Endothelial cell of umbilical vein (primary cell): ENCODE results near the gene CACNA1F. TPM values are rescaled to one million over a fixed set of nuclear protein-coding genes. Genes with fewer than 3 reads are reported as not detected.
A peak's percentile ranks its signal among the peaks of the same experiment; 100 is the strongest.

Source experiments
- BruUV-seq: library from RNA; stranded (reverse); fragments of 400-500 nt; replicated peaks from 2 replicates; lab custom pipeline; 2021; lab: Mats Ljungman, UMichigan
- CTCF ChIA-PET: fragments of 300-600, 350-600 bp; sonication (Branson Sonifier 250); formaldehyde crosslinking; loops from one replicate; lab custom pipeline; 2021; ENCODE audit warnings: antibody characterized with exemption, inconsistent platforms; lab: Charles Lee
- POLR2A ChIA-PET: fragments of 300-600, 350-600 bp; sonication (Branson Sonifier 250); formaldehyde crosslinking; loops from one replicate; lab custom pipeline; 2021; ENCODE audit warnings: antibody characterized with exemption, inconsistent platforms; lab: Charles Lee
- DNase-seq: peaks from one replicate; pipeline ENCODE4 v3.0.0-alpha.2; 2011; ENCODE audit warnings: low read depth, low spot score
- FAIRE-seq: peaks from 2 replicates; lab custom pipeline; 2011; peaks lifted over from hg19 to GRCh38; lab: Jason Lieb, UNC
- H2AFZ ChIP-seq: 2 replicates; pipeline ENCODE4 v1.6.0; 2012; ENCODE audit warnings: low read depth, low read length, control low read depth, inconsistent platforms
- H3K27ac ChIP-seq: 2 replicates; pipeline ENCODE4 v1.5.1; 2011; ENCODE audit warnings: low read depth, mild to moderate bottlenecking, control low read depth, low read length, moderate library complexity; ENCODE audit not compliant: insufficient read depth
- H3K27me3 ChIP-seq, 2 experiments: 2 replicates each; pipeline versions ENCODE4 v1.6.0 to v1.6.1; 2011; ENCODE audit warnings: low read length in 2 of 2, mixed read lengths in 1 of 2; ENCODE audit not compliant: control insufficient read depth in 2 of 2, insufficient read depth in 2 of 2
- H3K36me3 ChIP-seq, 2 experiments: 2 replicates in 1 of 2; 3 replicates in 1 of 2; pipeline ENCODE4 v1.5.1; 2011; ENCODE audit warnings: low read length in 2 of 2, mild to moderate bottlenecking in 1 of 2, moderate library complexity in 1 of 2; ENCODE audit not compliant: control insufficient read depth in 2 of 2, insufficient read depth in 2 of 2; ENCODE audit errors: extremely low read depth in 1 of 2
- H3K4me1 ChIP-seq: 3 replicates; pipeline ENCODE4 v1.5.1; 2011; ENCODE audit warnings: mild to moderate bottlenecking, low read length; ENCODE audit not compliant: control insufficient read depth, insufficient read depth; ENCODE audit errors: extremely low read depth
- H3K4me2 ChIP-seq: 2 replicates; pipeline ENCODE4 v1.6.1; 2011; ENCODE audit warnings: low read length, control low read depth, mixed read lengths; ENCODE audit not compliant: insufficient read depth
- H3K4me3 ChIP-seq, 3 experiments: fragments of 200-600 bp in 1 of 3; sonication (generic), shearing (Covaris generic) in 1 of 3; replicated peaks in 1 of 3; 2 replicates each; pipeline ENCODE4 v1.5.1; 2011 to 2016; ENCODE audit warnings: control low read depth in 3 of 3, low read length in 3 of 3, mild to moderate bottlenecking in 2 of 3, inconsistent platforms in 1 of 3, low read depth in 1 of 3, moderate library complexity in 1 of 3; ENCODE audit not compliant: insufficient read depth in 1 of 3
- H3K79me2 ChIP-seq: 2 replicates; pipeline ENCODE4 v1.6.0; 2012; ENCODE audit warnings: low read length, inconsistent platforms; ENCODE audit not compliant: control insufficient read depth, insufficient read depth
- H3K9ac ChIP-seq: replicated peaks from 2 replicates; pipeline ENCODE3; 2011; ENCODE audit warnings: low read length, control low read depth; ENCODE audit not compliant: insufficient read depth; ENCODE audit errors: extremely low read depth
- H3K9me1 ChIP-seq: replicated peaks from 3 replicates; pipeline ENCODE4 v1.6.0; 2011; ENCODE audit warnings: mild to moderate bottlenecking, low read length; ENCODE audit not compliant: control insufficient read depth, insufficient read depth; ENCODE audit errors: extremely low read depth
- H3K9me3 ChIP-seq: replicated peaks from 2 replicates; pipeline ENCODE4 v1.5.1; 2012; ENCODE audit warnings: low read length, inconsistent platforms; ENCODE audit not compliant: control insufficient read depth, insufficient read depth
- H4K20me1 ChIP-seq: replicated peaks from 2 replicates; pipeline ENCODE3; 2011; ENCODE audit warnings: mild to moderate bottlenecking, low read length; ENCODE audit not compliant: control insufficient read depth, insufficient read depth; ENCODE audit errors: extremely low read depth
- CTCF ChIP-seq, 2 donors: IDR thresholded peaks; 1 replicate in 1 of 2; 2 replicates in 1 of 2; pipeline ENCODE4 v1.5.1; 2011; ENCODE audit warnings: low read length in 2 of 2, mild to moderate bottlenecking in 2 of 2, moderate library complexity in 2 of 2, control low read depth in 1 of 2, inconsistent platforms in 1 of 2, low read depth in 1 of 2; ENCODE audit not compliant: insufficient read depth in 1 of 2; ENCODE audit errors: extremely low read depth in 1 of 2
- EZH2 ChIP-seq: IDR thresholded peaks from 2 replicates; pipeline ENCODE4 v1.6.1; 2012; ENCODE audit warnings: borderline replicate concordance, low read depth, mild to moderate bottlenecking, moderate library complexity, low read length, inconsistent platforms; ENCODE audit not compliant: severe bottlenecking
- FOS ChIP-seq: IDR thresholded peaks from 2 replicates; pipeline ENCODE4 v1.6.1; 2011; ENCODE audit warnings: mild to moderate bottlenecking, low read length, moderate library complexity, borderline replicate concordance; ENCODE audit not compliant: insufficient read depth
- GATA2 ChIP-seq: IDR thresholded peaks from 2 replicates; pipeline ENCODE4 v1.7.0; 2011; ENCODE audit warnings: low read depth, mild to moderate bottlenecking, moderate library complexity, mixed read lengths, low read length; ENCODE audit not compliant: insufficient read length, insufficient read depth
- JUN ChIP-seq: IDR thresholded peaks from 2 replicates; pipeline ENCODE4 v1.6.1; 2011; ENCODE audit warnings: borderline replicate concordance, low read depth; ENCODE audit not compliant: insufficient read length, insufficient read depth
- MAX ChIP-seq: IDR thresholded peaks from 2 replicates; pipeline ENCODE4 v1.6.1; 2011; ENCODE audit not compliant: insufficient read depth, insufficient read length
- MYC ChIP-seq: IDR thresholded peaks from one replicate; pipeline ENCODE4 v1.6.1; 2011; ENCODE audit warnings: mild to moderate bottlenecking, low read depth, low read length
- POLR2A ChIP-seq: IDR thresholded peaks from 2 replicates; pipeline ENCODE4 v1.6.1; 2012; ENCODE audit warnings: low read depth, mild to moderate bottlenecking, control low read depth, low read length
- POLR2AphosphoS5 ChIP-seq: IDR thresholded peaks from 2 replicates; pipeline ENCODE4 v1.6.1; 2012; ENCODE audit warnings: low read depth, mild to moderate bottlenecking, control low read depth, low read length, moderate library complexity; ENCODE audit not compliant: insufficient read depth
- dilution Hi-C: fragments of 300-500 bp; cut with MboI; formaldehyde crosslinking; loops from one replicate; pipeline ENCODE4 v1.15.0; 2019; ENCODE audit warnings: low sequenced_read_pairs; ENCODE audit not compliant: extremely low pct_ligation_motif_present
- intact Hi-C: fragments of 100-400 bp; cut with micrococcal nuclease; formaldehyde crosslinking; loops from one replicate; pipeline ENCODE4 v1.10.0; 2022
- polyA plus RNA-seq, 4 experiments: library from polyadenylated mRNA; depleted of rRNA in 3 of 4; stranded (reverse) in 3 of 4; unstranded in 1 of 4; fragments of >200 nt; gene quantifications; 2 replicates each; pipeline versions ENCODE4 v1.2.1 to v1.2.3, GENCODE V29; 2011 to 2012; ENCODE audit warnings: missing spikeins in 1 of 4
- total RNA-seq: library from RNA; stranded (reverse); gene quantifications from 2 replicates; pipeline ENCODE4 v1.2.3, GENCODE V29; 2021

Gene CACNA1F
- total and polyA plus RNA-seq, 2 donors (not counting 3 experiments of a cell fraction or from before 2014, with no cell fraction given): not detected

- Histone ChIP-seq H3K9me3 (no peaks in the 10 kb centered on the region), H2AFZ (peak within 1 kb of the TSS; percentile 86), H3K79me2 (no peaks in the 10 kb centered on the region), H3K9ac (peak within 1 kb of the TSS; percentile 34), H3K27me3 (no peaks in the 10 kb centered on the region), H3K9me1 (no peaks in the 10 kb centered on the region), H4K20me1 (no peaks in the 10 kb centered on the region), H3K4me1 (peaks cover 17% of the 10 kb centered on the region), H3K4me2 (peak within 1 kb of the TSS; percentile 42), H3K36me3 (no peaks in the 10 kb centered on the region), H3K27ac (peak within 1 kb of the TSS; percentile 79), H3K4me3 (peak within 1 kb of the TSS in 1 of 3 experiments; percentile 38)
- no peak for DNase-seq
- dilution Hi-C loops (no loop called here), intact Hi-C loops (loop anchor here (5.0 kb wide), 1 partner anchor 120 kb away; the partner anchor contains the start of gene TFE3)
- FAIRE-seq: no peak
- no TSS peak for BruUV-seq
- POLR2A ChIA-PET: no interaction called here
- TF ChIP-seq MAX (no peak), POLR2AphosphoS5 (no peak), CTCF (IDR thresholded peaks at IDR 0.05; ENCODE audit: extremely low read depth in 1 of 2, insufficient read depth in 1 of 2, low read depth in 1 of 2, low read length in 2 of 2) (no peak), GATA2 (no peak), MYC (no peak), EZH2 (no peak), JUN (no peak), POLR2A (no peak), FOS (no peak)
- CTCF ChIA-PET: no interaction called here
These were observed 70.5 kb downstream of the CACNA1F start, which contains the start of gene MAGIX for GRCh38 chrX:49162620-49163019. TSS of gene MAGIX (plus strand) at chrX:49162758. CDS start at chrX:49162890, 132 bp downstream.
